HEK293 (cell line): ENCODE data around the gene HARBI1.

Experiments
- OSR2 ChIP-seq: fragments of 450-650 bp; formaldehyde crosslinking; IDR thresholded peaks from 2 replicates; pipeline ENCODE4 v1.5.1; 2016; ENCODE audit warnings: missing biosample characterization, missing genetic modification characterization
- REPIN1 ChIP-seq: fragments of 450-650 bp; formaldehyde crosslinking; IDR thresholded peaks from 2 replicates; pipeline ENCODE4 v1.5.1; 2017; ENCODE audit warnings: missing biosample characterization, missing genetic modification characterization, low read depth
- SALL2 ChIP-seq: fragments of 450-650 bp; formaldehyde crosslinking; IDR thresholded peaks from 2 replicates; pipeline ENCODE4 v1.5.0; 2017; ENCODE audit warnings: missing biosample characterization, mild to moderate bottlenecking, missing genetic modification characterization, borderline replicate concordance
- ZFP41 ChIP-seq: fragments of 450-650 bp; formaldehyde crosslinking; IDR thresholded peaks from 2 replicates; pipeline ENCODE4 v1.5.1; 2016; ENCODE audit warnings: missing biosample characterization, missing genetic modification characterization, borderline replicate concordance
- ZNF138 ChIP-seq: fragments of 450-650 bp; formaldehyde crosslinking; IDR thresholded peaks from 2 replicates; pipeline ENCODE4 v1.5.1; 2016; ENCODE audit warnings: missing biosample characterization, missing genetic modification characterization, borderline replicate concordance
- ZNF146 ChIP-seq: fragments of 450-650 bp; formaldehyde crosslinking; IDR thresholded peaks from 2 replicates; pipeline ENCODE4 v1.5.1; 2016; ENCODE audit warnings: missing biosample characterization, missing genetic modification characterization
- ZNF211 ChIP-seq: fragments of 450-650 bp; formaldehyde crosslinking; IDR thresholded peaks from 2 replicates; pipeline ENCODE4 v1.5.1; 2016; ENCODE audit warnings: low read depth, missing biosample characterization, missing genetic modification characterization
- ZNF223 ChIP-seq: fragments of 450-650 bp; formaldehyde crosslinking; IDR thresholded peaks from 2 replicates; pipeline ENCODE4 v1.5.1; 2016; ENCODE audit warnings: missing biosample characterization, missing genetic modification characterization
- ZNF23 ChIP-seq: fragments of 450-650 bp; formaldehyde crosslinking; IDR thresholded peaks from 2 replicates; pipeline ENCODE4 v1.5.1; 2016; ENCODE audit warnings: missing biosample characterization, missing genetic modification characterization, borderline replicate concordance
- ZNF274 ChIP-seq, 2 experiments: fragments of 200-500 bp in 1 of 2; fragments of 450-650 bp in 1 of 2; sonication (Bioruptor generic) in 1 of 2; formaldehyde crosslinking in 1 of 2; IDR thresholded peaks; 2 replicates each; pipeline versions ENCODE4 v1.5.1 to v1.6.1; 2014 to 2016; ENCODE audit warnings: borderline replicate concordance in 1 of 2, inconsistent platforms in 1 of 2, low read length in 1 of 2, missing biosample characterization in 1 of 2, missing genetic modification characterization in 1 of 2
- ZNF521 ChIP-seq: fragments of 450-650 bp; formaldehyde crosslinking; IDR thresholded peaks from 2 replicates; pipeline ENCODE4 v1.5.1; 2017; ENCODE audit warnings: missing biosample characterization, mild to moderate bottlenecking, missing genetic modification characterization
- ZNF544 ChIP-seq: fragments of 450-650 bp; formaldehyde crosslinking; IDR thresholded peaks from 2 replicates; pipeline ENCODE4 v1.5.0; 2017; ENCODE audit warnings: missing biosample characterization, missing genetic modification characterization
- ZNF549 ChIP-seq: fragments of 450-650 bp; IDR thresholded peaks from 2 replicates; pipeline ENCODE4 v1.5.1; 2018; ENCODE audit warnings: missing biosample characterization, missing genetic modification characterization, mild to moderate bottlenecking, inconsistent platforms, moderate library complexity
- ZNF558 ChIP-seq: fragments of 450-650 bp; formaldehyde crosslinking; IDR thresholded peaks from 2 replicates; pipeline ENCODE4 v1.5.1; 2016; ENCODE audit warnings: missing biosample characterization, missing genetic modification characterization
- ZNF600 ChIP-seq: fragments of 450-650 bp; formaldehyde crosslinking; IDR thresholded peaks from 2 replicates; pipeline ENCODE4 v1.5.1; 2016; ENCODE audit warnings: missing biosample characterization, missing genetic modification characterization
- ZNF707 ChIP-seq: fragments of 450-650 bp; formaldehyde crosslinking; IDR thresholded peaks from 2 replicates; pipeline ENCODE4 v1.5.1; 2016; ENCODE audit warnings: missing biosample characterization, missing genetic modification characterization
- ZNF777 ChIP-seq: fragments of 450-650 bp; formaldehyde crosslinking; IDR thresholded peaks from 2 replicates; pipeline ENCODE4 v1.5.1; 2017; ENCODE audit warnings: missing biosample characterization, missing genetic modification characterization, borderline replicate concordance
- TF ChIP-seq, protein P1 (sequence below): fragments of 450-650 bp; formaldehyde crosslinking; IDR thresholded peaks from 2 replicates; pipeline ENCODE4 v1.5.1; 2016; ENCODE audit warnings: missing biosample characterization, missing genetic modification characterization
- TF ChIP-seq, protein P2 (sequence below): fragments of 450-650 bp; formaldehyde crosslinking; IDR thresholded peaks from 2 replicates; pipeline ENCODE4 v1.5.1; 2016; ENCODE audit warnings: missing biosample characterization, missing genetic modification characterization
- TF ChIP-seq, protein P3 (sequence below): fragments of 450-650 bp; formaldehyde crosslinking; conservative IDR thresholded peaks from 2 replicates; pipeline ENCODE4 v1.5.1; 2016; ENCODE audit warnings: low read depth, missing biosample characterization, missing genetic modification characterization
- TF ChIP-seq, protein P4 (sequence below): fragments of 450-650 bp; IDR thresholded peaks from 2 replicates; pipeline ENCODE4 v1.5.1; 2018; ENCODE audit warnings: missing biosample characterization, missing genetic modification characterization
- TF ChIP-seq, protein P5 (sequence below): fragments of 450-650 bp; formaldehyde crosslinking; IDR thresholded peaks from 2 replicates; pipeline ENCODE4 v1.5.1; 2017; ENCODE audit warnings: missing biosample characterization, missing genetic modification characterization

HARBI1 gene

DNA sequence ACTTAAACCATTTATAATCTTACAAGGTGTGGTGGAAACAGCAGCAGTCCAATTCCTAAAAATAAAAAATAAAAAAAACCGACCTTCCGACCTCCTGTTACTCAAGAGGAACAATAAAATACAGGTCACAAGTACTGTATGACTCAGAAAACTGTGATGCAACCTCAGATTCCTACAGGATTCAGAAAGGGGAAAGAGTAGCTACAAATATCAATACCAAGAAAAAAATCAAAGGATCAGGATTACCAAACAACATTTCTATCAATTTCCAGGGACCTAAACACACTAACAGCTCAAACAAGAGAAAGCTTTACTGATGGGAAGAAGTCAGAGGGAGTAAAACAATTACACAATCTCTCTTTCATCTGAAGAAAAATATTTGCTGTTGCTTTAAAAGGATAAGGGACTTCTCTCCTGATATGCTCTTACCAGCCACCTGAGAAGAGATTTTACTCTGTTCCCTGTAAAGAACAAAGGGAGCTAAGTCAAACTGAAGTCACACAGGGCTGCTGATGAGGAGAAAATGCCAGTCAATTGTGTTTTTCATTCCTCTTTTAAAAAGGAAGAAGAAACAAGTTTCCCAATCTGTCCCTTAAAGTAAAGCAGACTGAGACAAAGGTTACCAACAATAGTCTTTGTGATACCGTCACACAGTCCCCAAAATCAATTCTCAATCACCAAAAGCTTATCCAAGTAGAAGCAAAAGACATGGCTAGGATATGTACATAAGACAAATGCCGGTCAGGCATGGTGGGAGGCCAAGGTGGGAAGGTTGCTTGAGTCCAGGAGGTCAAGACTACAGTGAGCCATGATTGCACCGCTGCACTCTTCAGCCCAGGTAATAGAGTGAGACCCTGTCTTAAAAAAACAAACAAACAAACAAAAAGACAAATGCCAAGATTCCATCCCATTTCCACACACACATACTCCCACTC lies 62.5 kb downstream of the HARBI1 start (continued):
- TF ChIP-seq, protein P1, sequence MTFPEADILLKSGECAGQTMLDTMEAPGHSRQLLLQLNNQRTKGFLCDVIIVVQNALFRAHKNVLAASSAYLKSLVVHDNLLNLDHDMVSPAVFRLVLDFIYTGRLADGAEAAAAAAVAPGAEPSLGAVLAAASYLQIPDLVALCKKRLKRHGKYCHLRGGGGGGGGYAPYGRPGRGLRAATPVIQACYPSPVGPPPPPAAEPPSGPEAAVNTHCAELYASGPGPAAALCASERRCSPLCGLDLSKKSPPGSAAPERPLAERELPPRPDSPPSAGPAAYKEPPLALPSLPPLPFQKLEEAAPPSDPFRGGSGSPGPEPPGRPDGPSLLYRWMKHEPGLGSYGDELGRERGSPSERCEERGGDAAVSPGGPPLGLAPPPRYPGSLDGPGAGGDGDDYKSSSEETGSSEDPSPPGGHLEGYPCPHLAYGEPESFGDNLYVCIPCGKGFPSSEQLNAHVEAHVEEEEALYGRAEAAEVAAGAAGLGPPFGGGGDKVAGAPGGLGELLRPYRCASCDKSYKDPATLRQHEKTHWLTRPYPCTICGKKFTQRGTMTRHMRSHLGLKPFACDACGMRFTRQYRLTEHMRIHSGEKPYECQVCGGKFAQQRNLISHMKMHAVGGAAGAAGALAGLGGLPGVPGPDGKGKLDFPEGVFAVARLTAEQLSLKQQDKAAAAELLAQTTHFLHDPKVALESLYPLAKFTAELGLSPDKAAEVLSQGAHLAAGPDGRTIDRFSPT (tag by site-specific recombination), result 0 out of 2 replicates have a peak, but pooled peaks have one; percentile 9
- peak; percentile 69; the same call in 1 of the 2 replicates for TF ChIP-seq OSR2 (tag by site-specific recombination)
- no peak for TF ChIP-seq ZNF211 (tag by site-specific recombination)
- TF ChIP-seq, protein P2, sequence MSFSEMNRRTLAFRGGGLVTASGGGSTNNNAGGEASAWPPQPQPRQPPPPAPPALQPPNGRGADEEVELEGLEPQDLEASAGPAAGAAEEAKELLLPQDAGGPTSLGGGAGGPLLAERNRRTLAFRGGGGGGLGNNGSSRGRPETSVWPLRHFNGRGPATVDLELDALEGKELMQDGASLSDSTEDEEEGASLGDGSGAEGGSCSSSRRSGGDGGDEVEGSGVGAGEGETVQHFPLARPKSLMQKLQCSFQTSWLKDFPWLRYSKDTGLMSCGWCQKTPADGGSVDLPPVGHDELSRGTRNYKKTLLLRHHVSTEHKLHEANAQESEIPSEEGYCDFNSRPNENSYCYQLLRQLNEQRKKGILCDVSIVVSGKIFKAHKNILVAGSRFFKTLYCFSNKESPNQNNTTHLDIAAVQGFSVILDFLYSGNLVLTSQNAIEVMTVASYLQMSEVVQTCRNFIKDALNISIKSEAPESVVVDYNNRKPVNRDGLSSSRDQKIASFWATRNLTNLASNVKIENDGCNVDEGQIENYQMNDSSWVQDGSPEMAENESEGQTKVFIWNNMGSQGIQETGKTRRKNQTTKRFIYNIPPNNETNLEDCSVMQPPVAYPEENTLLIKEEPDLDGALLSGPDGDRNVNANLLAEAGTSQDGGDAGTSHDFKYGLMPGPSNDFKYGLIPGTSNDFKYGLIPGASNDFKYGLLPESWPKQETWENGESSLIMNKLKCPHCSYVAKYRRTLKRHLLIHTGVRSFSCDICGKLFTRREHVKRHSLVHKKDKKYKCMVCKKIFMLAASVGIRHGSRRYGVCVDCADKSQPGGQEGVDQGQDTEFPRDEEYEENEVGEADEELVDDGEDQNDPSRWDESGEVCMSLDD (tag by site-specific recombination), result no peak
- TF ChIP-seq ZNF707 (tag by site-specific recombination), result no peak
- TF ChIP-seq, protein P3, sequence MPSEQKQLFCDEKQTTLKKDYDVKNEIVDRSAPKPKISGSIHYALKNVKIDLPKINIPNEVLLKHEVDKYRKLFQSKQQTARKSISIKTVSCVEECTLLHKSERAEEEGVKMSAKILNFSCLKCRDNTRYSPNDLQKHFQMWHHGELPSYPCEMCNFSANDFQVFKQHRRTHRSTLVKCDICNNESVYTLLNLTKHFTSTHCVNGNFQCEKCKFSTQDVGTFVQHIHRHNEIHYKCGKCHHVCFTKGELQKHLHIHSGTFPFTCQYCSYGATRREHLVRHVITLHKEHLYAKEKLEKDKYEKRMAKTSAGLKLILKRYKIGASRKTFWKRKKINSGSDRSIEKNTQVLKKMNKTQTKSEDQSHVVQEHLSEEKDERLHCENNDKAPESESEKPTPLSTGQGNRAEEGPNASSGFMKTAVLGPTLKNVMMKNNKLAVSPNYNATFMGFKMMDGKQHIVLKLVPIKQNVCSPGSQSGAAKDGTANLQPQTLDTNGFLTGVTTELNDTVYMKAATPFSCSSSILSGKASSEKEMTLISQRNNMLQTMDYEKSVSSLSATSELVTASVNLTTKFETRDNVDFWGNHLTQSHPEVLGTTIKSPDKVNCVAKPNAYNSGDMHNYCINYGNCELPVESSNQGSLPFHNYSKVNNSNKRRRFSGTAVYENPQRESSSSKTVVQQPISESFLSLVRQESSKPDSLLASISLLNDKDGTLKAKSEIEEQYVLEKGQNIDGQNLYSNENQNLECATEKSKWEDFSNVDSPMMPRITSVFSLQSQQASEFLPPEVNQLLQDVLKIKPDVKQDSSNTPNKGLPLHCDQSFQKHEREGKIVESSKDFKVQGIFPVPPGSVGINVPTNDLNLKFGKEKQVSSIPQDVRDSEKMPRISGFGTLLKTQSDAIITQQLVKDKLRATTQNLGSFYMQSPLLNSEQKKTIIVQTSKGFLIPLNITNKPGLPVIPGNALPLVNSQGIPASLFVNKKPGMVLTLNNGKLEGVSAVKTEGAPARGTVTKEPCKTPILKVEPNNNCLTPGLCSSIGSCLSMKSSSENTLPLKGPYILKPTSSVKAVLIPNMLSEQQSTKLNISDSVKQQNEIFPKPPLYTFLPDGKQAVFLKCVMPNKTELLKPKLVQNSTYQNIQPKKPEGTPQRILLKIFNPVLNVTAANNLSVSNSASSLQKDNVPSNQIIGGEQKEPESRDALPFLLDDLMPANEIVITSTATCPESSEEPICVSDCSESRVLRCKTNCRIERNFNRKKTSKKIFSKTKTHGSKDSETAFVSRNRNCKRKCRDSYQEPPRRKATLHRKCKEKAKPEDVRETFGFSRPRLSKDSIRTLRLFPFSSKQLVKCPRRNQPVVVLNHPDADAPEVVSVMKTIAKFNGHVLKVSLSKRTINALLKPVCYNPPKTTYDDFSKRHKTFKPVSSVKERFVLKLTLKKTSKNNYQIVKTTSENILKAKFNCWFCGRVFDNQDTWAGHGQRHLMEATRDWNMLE (tag by site-specific recombination), result no peak
- no peak for TF ChIP-seq ZNF23 (tag by site-specific recombination)
- no peak for TF ChIP-seq ZFP41 (tag by site-specific recombination)
- no peak for TF ChIP-seq ZNF146 (tag by site-specific recombination)
- TF ChIP-seq ZNF521 (tag by site-specific recombination), result no peak
- no peak for TF ChIP-seq SALL2 (tag by site-specific recombination)
- no peak for TF ChIP-seq ZNF223
- no peak; the same call in 1 of the 2 replicates for TF ChIP-seq ZNF600
- TF ChIP-seq ZNF777 (tag by site-specific recombination), result no peak
- no peak for TF ChIP-seq ZNF274 (IDR thresholded peaks at IDR 0.05; ENCODE audit: low read length)
- TF ChIP-seq ZNF274 (tag by site-specific recombination; IDR thresholded peaks at IDR 0.05; ENCODE audit: borderline replicate concordance), result no peak
- TF ChIP-seq, protein P4, sequence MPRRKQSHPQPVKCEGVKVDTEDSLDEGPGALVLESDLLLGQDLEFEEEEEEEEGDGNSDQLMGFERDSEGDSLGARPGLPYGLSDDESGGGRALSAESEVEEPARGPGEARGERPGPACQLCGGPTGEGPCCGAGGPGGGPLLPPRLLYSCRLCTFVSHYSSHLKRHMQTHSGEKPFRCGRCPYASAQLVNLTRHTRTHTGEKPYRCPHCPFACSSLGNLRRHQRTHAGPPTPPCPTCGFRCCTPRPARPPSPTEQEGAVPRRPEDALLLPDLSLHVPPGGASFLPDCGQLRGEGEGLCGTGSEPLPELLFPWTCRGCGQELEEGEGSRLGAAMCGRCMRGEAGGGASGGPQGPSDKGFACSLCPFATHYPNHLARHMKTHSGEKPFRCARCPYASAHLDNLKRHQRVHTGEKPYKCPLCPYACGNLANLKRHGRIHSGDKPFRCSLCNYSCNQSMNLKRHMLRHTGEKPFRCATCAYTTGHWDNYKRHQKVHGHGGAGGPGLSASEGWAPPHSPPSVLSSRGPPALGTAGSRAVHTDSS (tag by site-specific recombination), result no peak
- TF ChIP-seq, protein P5, sequence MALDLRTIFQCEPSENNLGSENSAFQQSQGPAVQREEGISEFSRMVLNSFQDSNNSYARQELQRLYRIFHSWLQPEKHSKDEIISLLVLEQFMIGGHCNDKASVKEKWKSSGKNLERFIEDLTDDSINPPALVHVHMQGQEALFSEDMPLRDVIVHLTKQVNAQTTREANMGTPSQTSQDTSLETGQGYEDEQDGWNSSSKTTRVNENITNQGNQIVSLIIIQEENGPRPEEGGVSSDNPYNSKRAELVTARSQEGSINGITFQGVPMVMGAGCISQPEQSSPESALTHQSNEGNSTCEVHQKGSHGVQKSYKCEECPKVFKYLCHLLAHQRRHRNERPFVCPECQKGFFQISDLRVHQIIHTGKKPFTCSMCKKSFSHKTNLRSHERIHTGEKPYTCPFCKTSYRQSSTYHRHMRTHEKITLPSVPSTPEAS (tag by site-specific recombination), result no peak
- no peak for TF ChIP-seq REPIN1
- no peak for TF ChIP-seq ZNF138 (tag by site-specific recombination)
- no peak for TF ChIP-seq ZNF549 (tag by site-specific recombination)
- no peak for TF ChIP-seq ZNF558 (tag by site-specific recombination)
- TF ChIP-seq ZNF544 (tag by site-specific recombination), result no peak
